ENCODE measurements around the gene HNRNPL.

Gene HNRNPL

DNA sequence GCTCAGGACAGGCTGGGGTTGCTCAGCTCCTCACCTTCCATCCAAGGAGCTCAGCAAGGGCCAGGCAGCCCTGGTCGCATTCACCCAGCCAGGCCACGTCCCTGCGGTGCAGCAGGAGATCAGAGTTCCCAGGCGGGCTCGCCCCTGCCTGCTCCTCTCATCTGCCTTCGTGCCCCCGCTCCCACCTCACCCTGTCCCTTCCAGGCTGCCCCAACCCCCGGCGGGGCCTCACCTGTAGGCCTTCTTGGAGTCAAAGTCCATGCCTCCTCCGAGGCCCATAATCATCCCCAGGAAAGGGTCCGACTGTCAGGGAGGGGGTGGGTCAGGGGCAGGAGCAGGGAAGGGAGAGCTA is 29.6 kb upstream of the HNRNPL start:
- no peak for DNase-seq
- H2AFZ ChIP-seq (ENCODE audit: low read length) = no peak overlapping the region
- H3K79me2 ChIP-seq (ENCODE audit: low read length) = no peaks in the 10 kb centered on the region; the same call in 1 of the 2 replicates
- H3K9ac ChIP-seq (ENCODE audit: low read length) = peak overlapping the region; percentile 89; the same call in 1 of the 2 replicates
- TF ChIP-seq EZH2phosphoT487 (IDR thresholded peaks at IDR 0.05; ENCODE audit: low read length) (no peak), EZH2 (optimal IDR thresholded peaks at IDR 0.05; ENCODE audit: low read depth, low read length) (no peak)
- TF ChIP-seq, protein P1, sequence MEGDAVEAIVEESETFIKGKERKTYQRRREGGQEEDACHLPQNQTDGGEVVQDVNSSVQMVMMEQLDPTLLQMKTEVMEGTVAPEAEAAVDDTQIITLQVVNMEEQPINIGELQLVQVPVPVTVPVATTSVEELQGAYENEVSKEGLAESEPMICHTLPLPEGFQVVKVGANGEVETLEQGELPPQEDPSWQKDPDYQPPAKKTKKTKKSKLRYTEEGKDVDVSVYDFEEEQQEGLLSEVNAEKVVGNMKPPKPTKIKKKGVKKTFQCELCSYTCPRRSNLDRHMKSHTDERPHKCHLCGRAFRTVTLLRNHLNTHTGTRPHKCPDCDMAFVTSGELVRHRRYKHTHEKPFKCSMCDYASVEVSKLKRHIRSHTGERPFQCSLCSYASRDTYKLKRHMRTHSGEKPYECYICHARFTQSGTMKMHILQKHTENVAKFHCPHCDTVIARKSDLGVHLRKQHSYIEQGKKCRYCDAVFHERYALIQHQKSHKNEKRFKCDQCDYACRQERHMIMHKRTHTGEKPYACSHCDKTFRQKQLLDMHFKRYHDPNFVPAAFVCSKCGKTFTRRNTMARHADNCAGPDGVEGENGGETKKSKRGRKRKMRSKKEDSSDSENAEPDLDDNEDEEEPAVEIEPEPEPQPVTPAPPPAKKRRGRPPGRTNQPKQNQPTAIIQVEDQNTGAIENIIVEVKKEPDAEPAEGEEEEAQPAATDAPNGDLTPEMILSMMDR (IDR thresholded peaks at IDR 0.05; ENCODE audit: low read length) = no peak
- no peaks in the 10 kb centered on the region for H3K27me3 ChIP-seq (replicated peaks; ENCODE audit: insufficient read depth, low read length)
- H3K9me2 ChIP-seq (replicated peaks; ENCODE audit: insufficient read depth, low read length) = no peaks in the 10 kb centered on the region
- H3K4me3 ChIP-seq (ENCODE audit: low read length) = no peak overlapping the region
- H3K36me3 ChIP-seq (replicated peaks; ENCODE audit: insufficient read depth, low read length) = no peaks in the 10 kb centered on the region
- H3K27ac ChIP-seq (ENCODE audit: low read length) = peak overlapping the region; percentile 95; the same call in 1 of the 2 replicates
- H4K20me1 ChIP-seq (ENCODE audit: insufficient read depth, low read length) = no peaks in the 10 kb centered on the region
- H3K9me3 ChIP-seq (replicated peaks; ENCODE audit: insufficient read depth, low read length) = no peaks in the 10 kb centered on the region
- peak overlapping the region; percentile 100; the same call in 1 of the 2 replicates for H3K4me2 ChIP-seq (ENCODE audit: low read depth, low read length)
- H3K4me1 ChIP-seq (ENCODE audit: low read length) = peaks cover 18% of the 10 kb centered on the region
- H3F3A ChIP-seq (ENCODE audit: insufficient read depth, low read length) = peaks cover 21% of the 10 kb centered on the region

DNA sequence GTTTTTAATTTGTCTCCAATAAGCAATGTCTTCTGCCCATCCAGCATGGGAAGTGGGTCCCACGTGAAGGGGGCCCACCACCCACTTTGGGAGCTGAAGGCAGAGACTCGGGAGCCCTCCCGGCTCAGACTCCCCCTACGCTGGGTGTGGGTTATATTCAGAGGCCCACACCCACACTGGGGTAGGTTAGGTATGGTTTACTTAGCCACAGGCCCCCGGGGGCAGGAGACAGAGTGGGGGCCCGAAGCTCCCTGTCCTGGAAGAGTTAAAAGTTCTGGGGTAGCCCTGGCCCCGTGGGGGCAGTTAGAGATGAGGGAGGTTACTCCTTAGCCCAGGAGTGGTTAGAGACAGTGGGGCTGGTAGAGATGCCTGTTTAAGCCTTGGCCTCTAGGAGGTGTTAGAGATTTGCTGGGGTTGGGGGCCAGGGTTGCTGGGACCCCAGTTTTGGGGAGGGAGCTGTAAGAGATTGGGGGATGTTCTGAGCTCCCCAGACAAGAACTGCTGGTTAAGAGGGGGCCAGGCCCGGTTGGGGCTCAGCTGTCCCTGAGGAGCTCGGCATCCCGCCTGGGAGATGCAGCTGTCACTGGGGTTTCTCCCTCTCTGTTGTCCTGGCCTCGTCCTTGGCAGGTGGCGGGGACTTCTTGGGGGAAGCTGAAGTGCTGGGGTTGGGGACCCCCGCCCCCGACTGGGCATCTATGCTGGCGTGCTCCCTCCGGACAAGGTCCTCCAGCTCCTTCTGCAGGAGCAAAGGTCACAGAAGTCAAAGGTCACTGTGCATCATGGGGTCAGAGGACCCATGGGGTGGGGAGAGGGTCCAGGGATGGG is 29.0 kb upstream of the HNRNPL start:
- Histone ChIP-seq H3K4me3 (ENCODE audit: low read length) (peak overlapping the region; percentile 66), H3K79me2 (ENCODE audit: low read length) (no peaks in the 10 kb centered on the region; the same call in 1 of the 2 replicates), H3K27ac (ENCODE audit: low read length) (peak overlapping the region; percentile 95), H3K27me3 (replicated peaks; ENCODE audit: insufficient read depth, low read length) (no peaks in the 10 kb centered on the region), H3K9me2 (replicated peaks; ENCODE audit: insufficient read depth, low read length) (no peaks in the 10 kb centered on the region), H4K20me1 (ENCODE audit: insufficient read depth, low read length) (no peaks in the 10 kb centered on the region), H3F3A (ENCODE audit: insufficient read depth, low read length) (peaks cover 21% of the 10 kb centered on the region), H3K36me3 (replicated peaks; ENCODE audit: insufficient read depth, low read length) (no peaks in the 10 kb centered on the region), H3K4me2 (ENCODE audit: low read depth, low read length) (peak overlapping the region; percentile 100), H2AFZ (ENCODE audit: low read length) (peak overlapping the region; percentile 75), H3K9ac (ENCODE audit: low read length) (peak overlapping the region; percentile 89), H3K4me1 (ENCODE audit: low read length) (peaks cover 18% of the 10 kb centered on the region), H3K9me3 (replicated peaks; ENCODE audit: insufficient read depth, low read length) (no peaks in the 10 kb centered on the region)
- no peak for TF ChIP-seq EZH2 (optimal IDR thresholded peaks at IDR 0.05; ENCODE audit: low read depth, low read length)
- TF ChIP-seq, protein P1 (IDR thresholded peaks at IDR 0.05; ENCODE audit: low read length) = peak; percentile 28
- no peak for DNase-seq

DNA sequence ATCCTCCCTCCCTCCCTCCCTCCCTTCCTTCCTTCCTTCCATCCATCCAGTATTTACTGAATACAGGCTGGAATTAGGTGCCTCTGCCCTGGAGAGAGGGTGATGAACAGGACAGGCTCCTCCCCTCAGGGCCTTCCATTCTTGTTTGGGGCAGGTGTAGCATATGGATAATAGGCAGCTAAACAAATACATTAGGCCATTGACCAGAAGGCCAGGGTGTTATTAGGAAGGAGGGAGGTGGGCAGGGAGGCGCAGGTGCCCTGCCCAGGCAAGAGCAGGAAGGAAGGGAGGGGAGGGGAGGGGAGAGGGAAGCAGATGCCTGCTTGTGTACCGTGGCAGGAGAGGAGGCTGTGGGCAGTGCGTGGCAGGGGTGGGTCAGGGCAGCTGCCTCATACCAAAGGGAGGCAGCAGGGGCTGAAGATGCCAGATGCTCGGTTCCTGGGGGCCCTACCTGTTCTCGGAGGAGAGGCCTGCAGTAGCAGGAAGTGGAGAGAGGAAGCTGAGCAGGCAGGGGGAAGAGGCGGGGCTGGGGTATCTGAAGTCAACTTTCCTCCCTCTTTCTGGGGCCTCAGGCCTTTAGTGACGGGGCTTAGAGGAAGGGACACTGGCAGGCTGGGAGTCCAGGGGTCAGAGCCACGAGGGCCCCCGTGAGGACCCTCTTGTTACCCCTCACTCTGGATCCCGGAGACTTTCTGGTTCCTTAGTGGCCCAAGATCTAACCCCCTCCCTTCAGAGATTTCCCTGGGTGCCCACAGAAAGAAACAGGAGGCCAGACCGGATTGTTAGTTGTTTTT is 28.2 kb upstream of the HNRNPL start, which contains the start of gene RINL:
Gene RINL (minus strand): TSS at position 495 of the 794 bp plus-strand sequence. CDS start 1,533 bp downstream, outside the sequence.
- H3K27me3 ChIP-seq (replicated peaks; ENCODE audit: insufficient read depth, low read length) = no peaks in the 10 kb centered on the region
- H3K36me3 ChIP-seq (replicated peaks; ENCODE audit: insufficient read depth, low read length) = no peaks in the 10 kb centered on the region
- peak within 1 kb of the TSS; percentile 75 for H2AFZ ChIP-seq (ENCODE audit: low read length)
- H3F3A ChIP-seq (ENCODE audit: insufficient read depth, low read length) = peaks cover 21% of the 10 kb centered on the region
- peak within 1 kb of the TSS; percentile 100 for H3K4me2 ChIP-seq (ENCODE audit: low read depth, low read length)
- peak; percentile 88 for DNase-seq
- no peaks in the 10 kb centered on the region for H4K20me1 ChIP-seq (ENCODE audit: insufficient read depth, low read length)
- H3K27ac ChIP-seq (ENCODE audit: low read length) = peak within 1 kb of the TSS; percentile 95
- no peaks in the 10 kb centered on the region; the same call in 1 of the 2 replicates for H3K79me2 ChIP-seq (ENCODE audit: low read length)
- H3K4me1 ChIP-seq (ENCODE audit: low read length) = peaks cover 18% of the 10 kb centered on the region
- no peak for TF ChIP-seq EZH2 (optimal IDR thresholded peaks at IDR 0.05; ENCODE audit: low read depth, low read length)
- no peak for TF ChIP-seq EZH2phosphoT487 (IDR thresholded peaks at IDR 0.05; ENCODE audit: low read length)
- TF ChIP-seq, protein P1 (IDR thresholded peaks at IDR 0.05; ENCODE audit: low read length) = no peak
- H3K9me2 ChIP-seq (replicated peaks; ENCODE audit: insufficient read depth, low read length) = no peaks in the 10 kb centered on the region
- H3K4me3 ChIP-seq (ENCODE audit: low read length) = peak within 1 kb of the TSS; percentile 66
- H3K9me3 ChIP-seq (replicated peaks; ENCODE audit: insufficient read depth, low read length) = no peaks in the 10 kb centered on the region
- H3K9ac ChIP-seq (ENCODE audit: low read length) = peak within 1 kb of the TSS; percentile 89
